PC-9 (cell line): ENCODE measurements around the gene NLGN1.

ENCODE experiments used
- EZH2 ChIP-seq: fragments of 200-600 bp; sonication (generic); IDR thresholded peaks from 2 replicates; pipeline ENCODE4 v1.8.0; 2017; ENCODE audit warnings: antibody characterized with exemption, low read depth
- TF ChIP-seq, protein P1 (sequence below): fragments of 200-600 bp; sonication (generic); conservative IDR thresholded peaks from 2 replicates; pipeline ENCODE4 v1.6.1; 2017; ENCODE audit warnings: mixed run types, antibody characterized with exemption, mild to moderate bottlenecking, moderate library complexity

DNA sequence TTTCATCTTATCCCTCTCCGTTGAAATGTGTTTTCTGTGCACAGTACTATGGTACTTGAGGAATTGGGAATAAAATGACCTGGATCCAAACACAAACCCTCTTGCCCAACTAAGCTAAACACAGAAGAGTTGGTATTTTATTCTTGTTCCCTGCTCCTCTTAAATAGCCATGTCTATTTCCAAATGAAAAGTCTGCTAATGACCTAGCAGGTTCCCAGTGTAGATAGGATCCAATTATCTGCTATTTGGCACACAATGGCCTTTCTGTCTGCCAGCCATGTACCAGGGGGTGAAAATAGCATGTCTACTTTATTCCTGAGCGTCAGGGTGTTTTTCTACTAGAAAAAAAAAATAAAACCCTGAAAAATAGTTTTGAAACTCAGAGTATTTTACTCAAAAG, 804.6 kb downstream of the NLGN1 start:
- TF ChIP-seq, protein P1, sequence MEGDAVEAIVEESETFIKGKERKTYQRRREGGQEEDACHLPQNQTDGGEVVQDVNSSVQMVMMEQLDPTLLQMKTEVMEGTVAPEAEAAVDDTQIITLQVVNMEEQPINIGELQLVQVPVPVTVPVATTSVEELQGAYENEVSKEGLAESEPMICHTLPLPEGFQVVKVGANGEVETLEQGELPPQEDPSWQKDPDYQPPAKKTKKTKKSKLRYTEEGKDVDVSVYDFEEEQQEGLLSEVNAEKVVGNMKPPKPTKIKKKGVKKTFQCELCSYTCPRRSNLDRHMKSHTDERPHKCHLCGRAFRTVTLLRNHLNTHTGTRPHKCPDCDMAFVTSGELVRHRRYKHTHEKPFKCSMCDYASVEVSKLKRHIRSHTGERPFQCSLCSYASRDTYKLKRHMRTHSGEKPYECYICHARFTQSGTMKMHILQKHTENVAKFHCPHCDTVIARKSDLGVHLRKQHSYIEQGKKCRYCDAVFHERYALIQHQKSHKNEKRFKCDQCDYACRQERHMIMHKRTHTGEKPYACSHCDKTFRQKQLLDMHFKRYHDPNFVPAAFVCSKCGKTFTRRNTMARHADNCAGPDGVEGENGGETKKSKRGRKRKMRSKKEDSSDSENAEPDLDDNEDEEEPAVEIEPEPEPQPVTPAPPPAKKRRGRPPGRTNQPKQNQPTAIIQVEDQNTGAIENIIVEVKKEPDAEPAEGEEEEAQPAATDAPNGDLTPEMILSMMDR, result no peak
- TF ChIP-seq EZH2, result no peak
